Measurements from ENCODE around the gene EPB41L2. TPM values are rescaled to one million over a fixed set of nuclear protein-coding genes. Genes with fewer than 3 reads are reported as not detected.

EPB41L2 gene
- total RNA-seq, 1 experiment from 2014 or later, result 74.8 TPM

DNA sequence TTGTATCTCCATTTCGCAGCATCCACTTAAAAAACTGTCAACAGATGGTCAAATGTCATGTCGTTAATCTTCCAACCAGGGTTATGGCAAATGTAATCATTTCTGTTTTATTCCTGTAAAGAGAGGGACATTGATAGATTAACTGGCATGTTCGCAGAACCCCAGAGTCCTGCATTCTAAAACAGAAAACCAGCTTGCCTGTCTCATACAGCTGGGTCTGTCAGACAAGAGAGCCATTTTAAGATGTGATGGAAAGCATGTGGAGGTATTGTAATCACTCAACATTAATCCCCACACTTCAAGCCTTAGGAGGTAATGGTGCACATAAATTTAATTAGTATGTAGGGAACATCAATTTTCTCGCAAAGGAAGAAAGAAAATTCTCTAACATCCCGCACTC is 231.4 kb downstream of the EPB41L2 start:
- H3K4me1 ChIP-seq (ENCODE audit: control insufficient read depth in 1 of 2, insufficient read depth in 2 of 2, low read length in 2 of 2), result no peaks in the 10 kb centered on the region
- H3K79me2 ChIP-seq (ENCODE audit: insufficient read depth, low read length), result no peaks in the 10 kb centered on the region
- H3K36me3 ChIP-seq (ENCODE audit: control insufficient read depth in 1 of 2, insufficient read depth in 2 of 2, low read length in 2 of 2), result no peaks in the 10 kb centered on the region
- POLR2A ChIA-PET, result no interaction called here
- ATAC-seq, result no peak
- no peaks in the 10 kb centered on the region for H3K9me3 ChIP-seq (ENCODE audit: control insufficient read depth in 1 of 2, insufficient read depth in 1 of 2, low read depth in 1 of 2, low read length in 2 of 2)
- no peak overlapping the region for H3K27ac ChIP-seq (ENCODE audit: low read depth, low read length)
- H2AFZ ChIP-seq (ENCODE audit: low read depth, low read length, poor library complexity, severe bottlenecking), result no peak overlapping the region
- CTCF ChIA-PET, result no interaction called here
- H3K4me3 ChIP-seq (replicated peaks in 1 of 2; ENCODE audit: low read depth in 1 of 2, low read length in 2 of 2), result no peak overlapping the region
- no peaks in the 10 kb centered on the region for H4K20me1 ChIP-seq (ENCODE audit: insufficient read depth)
- RAD21 ChIA-PET (ENCODE audit: low non-redundant PET in 1 of 2, low total read pairs in 2 of 2, uncharacterized antibody in 2 of 2, unreplicated experiment in 2 of 2), result no interaction called here
- H3K9me2 ChIP-seq (ENCODE audit: insufficient read depth), result no peaks in the 10 kb centered on the region
- DNase-seq (ENCODE audit: low read depth, low spot score), result no peak
- TF ChIP-seq POLR2AphosphoS5 (IDR thresholded peaks at IDR 0.05; ENCODE audit: low read depth, low read length), result no peak
- no peak for TF ChIP-seq CTCF (IDR thresholded peaks at IDR 0.05 in 2 of 3, conservative IDR thresholded peaks at IDR 0.05 in 1 of 3; ENCODE audit: borderline replicate concordance in 1 of 3, insufficient read depth in 1 of 3, low read depth in 2 of 3, low read length in 2 of 3)
- TF ChIP-seq ELF1 (IDR thresholded peaks at IDR 0.05; ENCODE audit: borderline replicate concordance, low read depth), result no peak
- no peak for TF ChIP-seq SP1 (IDR thresholded peaks at IDR 0.05; ENCODE audit: low read depth)
- TF ChIP-seq RAD21 (IDR thresholded peaks at IDR 0.05; ENCODE audit: low read depth), result no peak
- no peak for TF ChIP-seq ZBTB33 (IDR thresholded peaks at IDR 0.05; ENCODE audit: extremely low read depth, insufficient replicate concordance, low read length)
- TF ChIP-seq, protein P1, sequence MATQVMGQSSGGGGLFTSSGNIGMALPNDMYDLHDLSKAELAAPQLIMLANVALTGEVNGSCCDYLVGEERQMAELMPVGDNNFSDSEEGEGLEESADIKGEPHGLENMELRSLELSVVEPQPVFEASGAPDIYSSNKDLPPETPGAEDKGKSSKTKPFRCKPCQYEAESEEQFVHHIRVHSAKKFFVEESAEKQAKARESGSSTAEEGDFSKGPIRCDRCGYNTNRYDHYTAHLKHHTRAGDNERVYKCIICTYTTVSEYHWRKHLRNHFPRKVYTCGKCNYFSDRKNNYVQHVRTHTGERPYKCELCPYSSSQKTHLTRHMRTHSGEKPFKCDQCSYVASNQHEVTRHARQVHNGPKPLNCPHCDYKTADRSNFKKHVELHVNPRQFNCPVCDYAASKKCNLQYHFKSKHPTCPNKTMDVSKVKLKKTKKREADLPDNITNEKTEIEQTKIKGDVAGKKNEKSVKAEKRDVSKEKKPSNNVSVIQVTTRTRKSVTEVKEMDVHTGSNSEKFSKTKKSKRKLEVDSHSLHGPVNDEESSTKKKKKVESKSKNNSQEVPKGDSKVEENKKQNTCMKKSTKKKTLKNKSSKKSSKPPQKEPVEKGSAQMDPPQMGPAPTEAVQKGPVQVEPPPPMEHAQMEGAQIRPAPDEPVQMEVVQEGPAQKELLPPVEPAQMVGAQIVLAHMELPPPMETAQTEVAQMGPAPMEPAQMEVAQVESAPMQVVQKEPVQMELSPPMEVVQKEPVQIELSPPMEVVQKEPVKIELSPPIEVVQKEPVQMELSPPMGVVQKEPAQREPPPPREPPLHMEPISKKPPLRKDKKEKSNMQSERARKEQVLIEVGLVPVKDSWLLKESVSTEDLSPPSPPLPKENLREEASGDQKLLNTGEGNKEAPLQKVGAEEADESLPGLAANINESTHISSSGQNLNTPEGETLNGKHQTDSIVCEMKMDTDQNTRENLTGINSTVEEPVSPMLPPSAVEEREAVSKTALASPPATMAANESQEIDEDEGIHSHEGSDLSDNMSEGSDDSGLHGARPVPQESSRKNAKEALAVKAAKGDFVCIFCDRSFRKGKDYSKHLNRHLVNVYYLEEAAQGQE (IDR thresholded peaks at IDR 0.05; ENCODE audit: low read depth), result no peak
- TF ChIP-seq TCF7L2 (IDR thresholded peaks at IDR 0.05; ENCODE audit: borderline replicate concordance, extremely low read depth, insufficient read depth, insufficient read length), result no peak
- TF ChIP-seq MAX (IDR thresholded peaks at IDR 0.05), result no peak
- TF ChIP-seq CEBPB (IDR thresholded peaks at IDR 0.05; ENCODE audit: low read depth), result no peak
- no peak for TF ChIP-seq ZNF274 (IDR thresholded peaks at IDR 0.05; ENCODE audit: low read depth, low read length)
- TF ChIP-seq FOSL1 (IDR thresholded peaks at IDR 0.05; ENCODE audit: low read depth), result no peak
- no peak for TF ChIP-seq EGR1 (IDR thresholded peaks at IDR 0.05; ENCODE audit: low read depth)
- no peak for TF ChIP-seq POLR2A (IDR thresholded peaks at IDR 0.05; ENCODE audit: borderline replicate concordance, extremely low read depth, insufficient read depth, insufficient read length)
- no peak for TF ChIP-seq EZH2 (IDR thresholded peaks at IDR 0.05)
- intact Hi-C loops (cut with micrococcal nuclease), result no loop called here
- H3K27me3 ChIP-seq (ENCODE audit: insufficient read depth, low read length), result no peaks in the 10 kb centered on the region
- no peak overlapping the region for H3K4me2 ChIP-seq (ENCODE audit: low read length)
- H3K9ac ChIP-seq (ENCODE audit: low read length), result no peak overlapping the region
- no TSS peak for BruUV-seq (replicated peaks)
